Progenitor cell of endocrine pancreas (in vitro differentiated cells): Measurements from ENCODE around the gene MRAP. TPM values are rescaled to one million over a fixed set of nuclear protein-coding genes. Genes with fewer than 3 reads are reported as not detected.

Source experiments
- DNase-seq: peaks from one replicate; pipeline ENCODE4 v3.0.0; 2021; ENCODE audit warnings: low spot score; ENCODE audit not compliant: unreplicated experiment
- H3K27ac Mint-ChIP-seq: 2 replicates; pipeline ENCODE4 v1.8.0; 2021; ENCODE audit warnings: mild to moderate bottlenecking, moderate library complexity, mixed read lengths
- H3K27me3 Mint-ChIP-seq: 2 replicates; pipeline ENCODE4 v1.8.0; 2021; ENCODE audit warnings: mixed read lengths
- H3K36me3 Mint-ChIP-seq: 2 replicates; pipeline ENCODE4 v1.8.0; 2022; ENCODE audit warnings: mixed read lengths; ENCODE audit not compliant: insufficient read depth
- H3K4me1 Mint-ChIP-seq: 2 replicates; pipeline ENCODE4 v1.8.0; 2021; ENCODE audit warnings: low read depth, mixed read lengths
- H3K4me3 Mint-ChIP-seq: 2 replicates; pipeline ENCODE4 v1.8.0; 2021; ENCODE audit warnings: low read depth, mild to moderate bottlenecking, moderate library complexity, mixed read lengths
- H3K9me3 Mint-ChIP-seq: 2 replicates; pipeline ENCODE4 v1.8.0; 2021; ENCODE audit warnings: low read depth, mixed read lengths
- total RNA-seq: library from RNA; stranded (reverse); gene quantifications from 2 replicates; pipeline ENCODE4 v1.2.1, GENCODE V29; 2021
- TF ChIP-seq, protein P1 (sequence below): fragments of 200-600 bp; sonication (generic); IDR thresholded peaks from one replicate; pipeline ENCODE4 v1.5.0; 2021; ENCODE audit warnings: antibody characterized with exemption, mild to moderate bottlenecking; ENCODE audit not compliant: unreplicated experiment

MRAP gene
- total RNA-seq, 1 donor from 2014 or later: 1.2 TPM

DNA sequence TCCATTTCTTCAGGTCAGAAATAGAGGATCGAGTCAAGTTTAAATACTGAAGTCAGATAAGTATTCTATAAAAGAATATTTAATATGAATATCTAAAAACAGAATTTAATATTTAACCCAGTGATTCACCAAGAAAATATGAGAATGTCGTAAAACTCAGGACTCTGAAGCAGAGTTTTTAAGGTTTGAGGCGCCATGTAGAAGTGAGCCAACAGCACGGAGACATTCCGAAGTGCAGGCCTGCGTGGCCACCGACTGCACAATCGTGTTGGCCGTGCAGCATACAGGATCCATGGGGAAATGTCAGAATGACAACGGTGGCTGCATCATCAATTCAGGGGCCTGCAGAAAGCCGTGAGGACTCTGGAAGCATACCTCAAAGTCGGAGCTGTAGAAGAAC lies 23.4 kb downstream of the MRAP start:
- Mint-ChIP-seq H3K4me3 (no peak overlapping the region), H3K4me1 (no peaks in the 10 kb centered on the region), H3K27ac (no peak overlapping the region), H3K36me3 (peaks cover 20% of the 10 kb centered on the region), H3K27me3 (no peaks in the 10 kb centered on the region), H3K9me3 (no peaks in the 10 kb centered on the region)
- TF ChIP-seq, protein P1, sequence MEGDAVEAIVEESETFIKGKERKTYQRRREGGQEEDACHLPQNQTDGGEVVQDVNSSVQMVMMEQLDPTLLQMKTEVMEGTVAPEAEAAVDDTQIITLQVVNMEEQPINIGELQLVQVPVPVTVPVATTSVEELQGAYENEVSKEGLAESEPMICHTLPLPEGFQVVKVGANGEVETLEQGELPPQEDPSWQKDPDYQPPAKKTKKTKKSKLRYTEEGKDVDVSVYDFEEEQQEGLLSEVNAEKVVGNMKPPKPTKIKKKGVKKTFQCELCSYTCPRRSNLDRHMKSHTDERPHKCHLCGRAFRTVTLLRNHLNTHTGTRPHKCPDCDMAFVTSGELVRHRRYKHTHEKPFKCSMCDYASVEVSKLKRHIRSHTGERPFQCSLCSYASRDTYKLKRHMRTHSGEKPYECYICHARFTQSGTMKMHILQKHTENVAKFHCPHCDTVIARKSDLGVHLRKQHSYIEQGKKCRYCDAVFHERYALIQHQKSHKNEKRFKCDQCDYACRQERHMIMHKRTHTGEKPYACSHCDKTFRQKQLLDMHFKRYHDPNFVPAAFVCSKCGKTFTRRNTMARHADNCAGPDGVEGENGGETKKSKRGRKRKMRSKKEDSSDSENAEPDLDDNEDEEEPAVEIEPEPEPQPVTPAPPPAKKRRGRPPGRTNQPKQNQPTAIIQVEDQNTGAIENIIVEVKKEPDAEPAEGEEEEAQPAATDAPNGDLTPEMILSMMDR: no peak
- no peak for DNase-seq

DNA sequence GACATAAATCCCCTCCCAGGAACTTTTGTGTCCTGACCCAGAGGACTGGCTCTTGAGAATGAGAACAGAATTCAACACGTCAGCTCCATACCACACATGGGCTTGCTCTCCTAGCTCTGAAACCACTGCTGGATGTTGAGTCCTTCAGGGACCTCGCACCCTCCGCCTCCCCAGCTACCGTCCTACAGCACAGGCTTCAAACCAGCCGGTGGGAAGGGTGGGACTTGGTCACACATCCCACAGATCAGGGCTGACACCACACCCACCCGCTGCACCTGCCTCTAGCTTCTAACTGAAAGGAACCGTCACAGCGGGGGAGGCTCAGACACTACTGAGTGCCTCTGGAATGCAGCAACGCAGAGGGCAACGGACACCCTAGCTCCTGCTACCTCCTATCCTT lies 24.0 kb downstream of the MRAP start:
- Mint-ChIP-seq H3K9me3 (no peaks in the 10 kb centered on the region), H3K36me3 (peaks cover 19% of the 10 kb centered on the region), H3K4me3 (no peak overlapping the region), H3K4me1 (no peaks in the 10 kb centered on the region), H3K27ac (no peak overlapping the region), H3K27me3 (no peaks in the 10 kb centered on the region)
- no peak for DNase-seq
- TF ChIP-seq, protein P1: no peak

DNA sequence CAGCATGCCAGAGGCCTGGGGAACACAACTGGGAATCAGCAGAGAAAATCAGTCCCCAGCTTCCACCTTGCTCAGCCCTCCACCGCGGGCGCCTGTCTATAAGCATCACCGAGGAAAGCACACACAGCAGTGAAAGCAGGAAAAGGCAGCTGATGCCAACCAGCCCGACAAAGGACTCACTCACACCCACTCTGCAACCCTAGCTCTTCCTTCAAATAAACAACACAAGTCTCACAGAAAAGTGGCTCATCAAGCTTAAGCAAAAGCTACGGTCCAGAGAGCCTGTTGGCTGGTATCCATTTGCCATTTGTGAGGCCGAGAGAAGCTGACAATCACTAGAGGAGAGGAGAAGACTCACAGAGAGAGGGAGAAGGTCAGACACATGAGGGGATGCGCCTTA lies 27.1 kb downstream of the MRAP start:
- H3K27ac Mint-ChIP-seq: no peak overlapping the region

DNA sequence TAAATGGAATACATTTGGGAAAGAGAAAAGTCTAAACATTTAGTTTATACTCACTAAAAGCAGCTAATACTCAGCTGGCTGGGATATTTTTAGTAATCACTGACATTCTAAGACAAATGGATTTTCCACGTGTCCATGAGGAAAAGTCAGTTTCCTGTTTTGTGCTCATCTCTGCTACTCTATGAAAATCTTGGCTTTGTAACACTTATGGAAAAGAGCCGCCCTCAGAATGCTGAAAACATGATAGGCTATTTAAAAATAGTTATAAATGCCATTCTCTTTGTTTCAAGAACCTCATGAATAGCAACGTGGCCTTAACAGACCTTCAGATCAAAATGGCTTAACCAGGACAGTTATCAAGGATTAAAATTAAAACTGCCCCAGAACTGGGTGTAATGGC lies 29.9 kb downstream of the MRAP start:
- peaks cover 21% of the 10 kb centered on the region for H3K36me3 Mint-ChIP-seq
- H3K4me1 Mint-ChIP-seq: no peaks in the 10 kb centered on the region
- TF ChIP-seq, protein P1: no peak
- H3K27ac Mint-ChIP-seq: no peak overlapping the region
- no peak overlapping the region for H3K4me3 Mint-ChIP-seq
- H3K9me3 Mint-ChIP-seq: no peaks in the 10 kb centered on the region
- no peak for DNase-seq
- no peaks in the 10 kb centered on the region for H3K27me3 Mint-ChIP-seq

More for the DNA sequence above, 27.1 kb downstream of the MRAP start:
- no peaks in the 10 kb centered on the region for H3K9me3 Mint-ChIP-seq
- H3K4me3 Mint-ChIP-seq: no peak overlapping the region
- H3K27me3 Mint-ChIP-seq: no peaks in the 10 kb centered on the region
- DNase-seq: no peak
- TF ChIP-seq, protein P1: no peak
- no peaks in the 10 kb centered on the region for H3K4me1 Mint-ChIP-seq
- H3K36me3 Mint-ChIP-seq: peaks cover 18% of the 10 kb centered on the region

DNA sequence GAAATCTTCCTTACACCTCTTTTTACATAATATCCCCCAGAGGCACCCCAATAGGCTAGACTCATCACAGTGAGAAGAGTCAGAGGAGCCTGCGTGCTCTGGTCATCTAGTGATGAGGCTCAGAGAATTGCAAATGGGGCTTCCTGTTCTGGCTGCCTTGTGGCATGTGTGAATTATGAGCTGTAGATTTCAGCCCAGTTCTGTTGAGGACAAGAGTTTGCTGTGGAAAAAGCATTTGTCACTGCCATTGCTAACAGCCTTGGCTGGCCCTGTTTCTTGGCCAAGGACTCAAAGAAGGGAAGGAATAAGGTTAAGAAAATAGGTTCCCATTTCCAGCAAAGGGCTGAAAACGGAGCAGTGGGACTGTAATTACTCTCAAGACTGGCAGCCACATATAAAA lies 30.7 kb downstream of the MRAP start:
- Mint-ChIP-seq H3K36me3 (peaks cover 20% of the 10 kb centered on the region), H3K4me1 (no peaks in the 10 kb centered on the region)
- no peak for DNase-seq

More for the DNA sequence above, 30.7 kb downstream of the MRAP start:
- Mint-ChIP-seq H3K27ac (no peak overlapping the region), H3K4me3 (no peak overlapping the region), H3K9me3 (no peaks in the 10 kb centered on the region), H3K27me3 (no peaks in the 10 kb centered on the region)
- TF ChIP-seq, protein P1: no peak
